A549 (cell line): ENCODE measurements around the gene PAX3.

Experiments used
- BHLHE40 ChIP-seq: IDR thresholded peaks from 2 replicates; pipeline ENCODE4 v1.6.1; 2012; ENCODE audit warnings: low read depth, low read length, inconsistent platforms
- ELK1 ChIP-seq: fragments of 150-350 bp; IDR thresholded peaks from 2 replicates; pipeline ENCODE4 v1.6.1; 2014; ENCODE audit warnings: low read depth, mild to moderate bottlenecking, low read length
- HOXA7 ChIP-seq: fragments of 250-450 bp; sonication (Bioruptor Pico); IDR thresholded peaks from 2 replicates; pipeline ENCODE4 v1.5.0; 2020; ENCODE audit warnings: mild to moderate bottlenecking, moderate library complexity
- HOXB13 ChIP-seq: fragments of 250-450 bp; sonication (Bioruptor Pico); IDR thresholded peaks from 2 replicates; pipeline ENCODE4 v1.5.0; 2020; ENCODE audit warnings: low read depth, mild to moderate bottlenecking, moderate library complexity
- KDM1A ChIP-seq: fragments of 200-600 bp; sonication (generic); IDR thresholded peaks from 2 replicates; pipeline ENCODE4 v1.6.1; 2016; ENCODE audit warnings: low read depth, mild to moderate bottlenecking
- MAX ChIP-seq: IDR thresholded peaks from 2 replicates; pipeline ENCODE4 v1.6.1; 2012
- POLR2A ChIP-seq: IDR thresholded peaks from 2 replicates; pipeline ENCODE4 v1.6.1; 2012; ENCODE audit warnings: mild to moderate bottlenecking, low read length
- SMC3 ChIP-seq: fragments of >200 bp; sonication (Bioruptor Twin); formaldehyde crosslinking; IDR thresholded peaks from 3 replicates; pipeline ENCODE4 v1.6.1; 2018; ENCODE audit warnings: inconsistent platforms
- USF2 ChIP-seq: fragments of 450-650 bp; IDR thresholded peaks from 2 replicates; pipeline ENCODE4 v1.6.1; 2014; ENCODE audit warnings: antibody characterized with exemption

GRCh38 chr2:222315443-222316121, 16.8 kb upstream of the PAX3 start:
- no peak for TF ChIP-seq SMC3
- TF ChIP-seq ELK1 = no peak
- TF ChIP-seq KDM1A = no peak
- TF ChIP-seq POLR2A = no peak
- no peak for TF ChIP-seq USF2
- no peak for TF ChIP-seq MAX
- TF ChIP-seq BHLHE40 = no peak
- TF ChIP-seq HOXB13 (CRISPR knock-in tag) = no peak
- no peak for TF ChIP-seq HOXA7 (CRISPR knock-in tag)
